GM21423 (cell line): ENCODE results near the gene BCAR1.
A peak's percentile ranks its signal among the peaks of the same experiment; 100 is the strongest.
"Not testable (repeated sequence)": the region's sequence is repeated elsewhere in the genome, so short reads cannot be mapped to it uniquely, and the experiment has no call there.

Source experiments
- ATAC-seq: cut with Tn5 transposase; IDR thresholded peaks from one replicate; pipeline ENCODE4 v1.9.1; 2021; ENCODE audit warnings: mild to moderate bottlenecking, moderate library complexity; ENCODE audit not compliant: unreplicated experiment

The BCAR1 gene

DNA sequence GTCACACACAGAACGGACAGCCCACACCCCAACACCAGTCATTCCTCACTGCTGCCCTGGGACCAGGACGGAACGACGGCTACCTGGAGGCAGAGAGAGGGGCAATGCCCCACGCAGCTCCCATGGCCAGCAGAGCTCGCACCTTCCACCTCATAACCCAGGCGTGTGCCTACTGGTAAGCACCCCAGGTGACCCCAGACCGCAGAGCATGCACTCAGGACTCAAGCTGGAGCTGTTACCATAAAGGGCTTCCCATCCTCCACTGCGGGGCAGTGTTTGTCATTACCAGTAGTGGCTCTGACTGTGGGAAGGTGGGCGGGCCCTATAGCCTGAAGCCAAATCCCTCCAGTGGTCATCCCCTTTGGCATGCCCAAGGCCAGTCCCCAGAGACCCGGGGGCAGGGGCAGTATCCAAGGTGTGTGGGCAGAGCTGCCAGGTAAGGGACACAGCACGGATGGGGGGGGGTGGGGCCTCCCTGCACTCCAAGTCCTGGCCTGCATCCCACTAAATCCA, 4.7 kb upstream of the BCAR1 start:
- no peak for ATAC-seq

DNA sequence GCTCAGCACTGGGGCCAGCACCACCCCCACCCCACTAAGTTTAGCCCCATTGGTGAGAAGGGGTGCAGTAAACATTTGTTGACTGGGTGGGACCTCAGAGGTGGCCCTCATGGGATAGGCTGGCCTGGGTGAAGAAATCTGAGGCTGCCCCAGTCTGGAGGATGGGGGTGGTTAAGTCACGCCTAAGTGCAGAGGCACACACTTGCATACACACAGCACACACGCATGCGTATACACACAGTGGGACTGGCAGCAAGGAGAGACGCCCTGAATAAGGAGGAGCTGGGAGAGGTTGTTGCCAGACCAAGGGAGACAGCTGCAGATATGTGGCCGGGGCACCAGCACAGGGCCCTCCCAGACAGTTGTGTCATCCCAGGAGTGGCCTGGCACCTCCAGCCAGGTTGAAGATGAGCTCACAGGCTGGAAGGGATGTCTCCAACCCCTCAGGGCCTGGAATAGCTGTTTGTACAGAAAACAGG, 3.0 kb upstream of the BCAR1 start:
- ATAC-seq = no peak

DNA sequence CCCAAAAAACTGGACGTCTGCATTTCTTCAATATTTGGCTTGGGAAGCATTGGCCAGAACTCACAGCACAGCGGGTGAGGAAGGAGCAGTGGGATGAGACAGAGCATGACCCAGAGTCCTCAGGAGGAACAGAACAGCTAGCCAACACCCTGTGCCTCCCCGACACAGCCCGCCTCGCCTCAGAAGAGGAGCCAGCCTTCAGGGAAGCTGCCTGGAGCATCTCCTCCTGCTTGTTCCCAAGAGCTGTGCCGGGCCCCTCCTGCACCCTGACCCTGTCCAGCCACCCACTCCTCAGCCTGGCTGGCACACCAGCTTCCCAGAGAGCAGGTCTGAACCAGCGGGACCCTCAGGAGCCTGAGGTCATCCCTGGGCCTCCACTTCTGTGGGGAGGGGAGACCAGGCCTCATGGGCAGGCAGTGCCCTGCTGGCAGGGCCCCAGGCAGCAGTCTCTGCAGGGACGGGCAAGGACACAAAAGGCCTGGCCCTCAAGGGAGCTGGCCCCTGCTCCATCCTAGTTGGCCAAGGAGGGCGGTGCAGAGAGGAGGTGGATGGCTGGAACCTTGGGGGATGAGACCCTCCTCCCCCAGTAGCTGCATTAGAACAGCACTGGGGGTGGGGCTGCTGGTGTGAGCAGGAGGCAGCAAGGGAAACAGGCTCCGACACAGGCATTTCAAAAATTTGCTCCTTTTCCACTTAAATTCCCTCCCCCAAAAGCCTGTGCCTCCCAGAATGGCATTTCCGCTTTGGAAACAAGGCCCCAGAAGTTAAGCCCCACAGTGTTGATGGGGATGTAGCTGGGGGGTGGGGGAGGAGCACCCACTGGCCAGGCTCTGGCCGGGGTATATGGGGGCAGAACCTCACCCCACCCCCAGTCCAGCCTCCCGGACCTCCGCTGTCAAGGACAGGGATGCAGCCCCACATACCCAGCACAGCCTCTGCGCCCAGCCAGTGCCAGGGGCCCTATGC, 1.8 kb upstream of the BCAR1 start:
- no peak for ATAC-seq

DNA sequence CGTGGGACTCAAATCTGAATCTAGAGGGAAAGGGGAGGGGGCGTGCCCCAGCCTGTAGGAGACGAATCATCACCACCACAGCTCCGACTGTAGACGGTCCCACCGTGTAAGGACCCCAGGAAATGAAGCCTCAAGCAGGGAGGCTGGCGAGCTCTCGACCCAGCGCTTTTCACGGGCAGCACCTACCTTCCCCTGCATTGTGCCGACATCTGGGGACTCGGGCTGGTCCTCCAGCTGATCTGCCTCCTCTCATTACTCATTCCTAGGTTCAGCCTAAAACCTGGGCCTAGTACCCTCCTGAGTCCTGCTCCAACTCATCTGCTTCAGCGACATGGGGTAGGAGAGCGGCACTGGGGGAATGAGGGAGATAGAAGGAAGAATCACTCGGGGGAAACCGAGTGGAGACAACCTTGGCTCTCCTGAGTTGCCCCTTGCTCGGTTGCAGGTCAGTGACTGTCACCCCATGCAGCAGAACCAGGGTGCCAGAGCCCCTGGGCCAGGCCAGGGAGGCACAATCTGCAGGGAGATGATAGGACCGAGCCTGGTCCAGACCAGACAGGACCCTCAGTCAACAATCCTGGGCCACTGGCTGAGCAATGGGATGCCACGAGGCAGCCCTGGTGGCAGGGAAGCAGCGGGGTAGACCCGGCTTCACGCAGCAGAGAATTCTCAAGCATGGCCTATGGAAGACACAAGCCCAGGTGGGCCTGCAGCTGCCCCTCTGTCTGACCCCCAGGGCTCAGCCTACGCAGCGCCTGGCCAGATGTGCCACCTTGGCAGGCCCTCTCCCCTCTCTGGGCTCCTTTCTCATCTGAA, 833 bp upstream of the BCAR1 start:
- ATAC-seq = no peak

DNA sequence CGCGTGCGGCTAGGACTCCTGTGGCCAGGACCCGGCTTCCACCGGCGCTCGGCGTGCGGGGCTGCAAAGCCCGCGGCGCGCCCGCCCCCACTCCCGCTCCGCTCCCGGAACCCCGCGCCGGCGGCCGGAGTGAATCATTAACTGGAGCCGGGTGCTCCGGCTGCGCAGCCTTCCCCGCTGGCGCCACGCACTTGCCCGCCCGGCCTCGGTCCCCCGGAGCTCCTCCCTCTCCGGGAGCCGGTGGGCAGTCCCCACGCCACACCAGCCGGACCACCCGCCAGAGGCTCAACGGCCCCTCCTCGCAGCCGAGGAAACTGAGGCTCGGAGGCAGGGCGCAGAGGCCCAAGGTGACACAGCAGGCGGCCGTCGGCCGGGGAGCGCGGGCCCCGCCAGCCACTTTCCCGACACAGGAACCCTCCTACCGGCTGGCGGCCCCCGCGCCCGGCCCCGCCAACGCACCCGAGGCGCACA, 580 bp downstream of the BCAR1 start:
- ATAC-seq = peak; percentile 40

DNA sequence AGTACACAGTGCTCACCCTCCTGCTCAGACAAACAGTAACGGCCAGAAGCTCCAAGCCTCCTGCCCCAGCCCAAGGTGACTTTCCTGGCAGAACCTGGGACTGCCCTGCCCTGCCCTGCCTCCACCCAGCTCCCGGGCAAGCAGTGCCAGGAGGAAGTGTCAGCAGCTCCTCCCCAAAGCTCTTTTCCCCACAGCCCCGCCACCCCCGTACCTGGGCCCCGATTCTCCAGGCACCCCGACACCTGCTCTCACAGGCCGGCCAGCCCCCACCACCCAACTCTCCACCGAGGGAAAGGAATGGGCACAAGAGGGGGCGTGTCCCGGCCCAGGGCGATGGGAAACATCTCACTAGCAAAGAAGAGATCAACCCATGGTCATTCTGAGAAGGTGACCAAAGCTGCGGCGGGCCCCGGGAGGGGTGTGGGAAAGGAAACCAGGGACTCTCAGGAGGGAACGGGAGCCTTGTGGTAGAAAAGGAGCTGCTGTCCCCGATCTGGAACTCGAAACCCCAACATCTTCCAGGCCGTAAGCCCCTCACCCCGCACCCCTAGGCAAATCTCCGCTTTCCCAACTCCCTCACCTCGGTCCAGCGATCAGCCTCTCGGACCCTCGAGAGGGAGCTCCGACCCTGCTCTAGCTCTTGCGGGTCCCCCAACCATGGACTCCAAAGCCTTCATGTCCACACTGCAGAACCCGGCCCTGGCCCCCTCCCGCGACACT, 1.2 kb downstream of the BCAR1 start:
- no peak for ATAC-seq

DNA sequence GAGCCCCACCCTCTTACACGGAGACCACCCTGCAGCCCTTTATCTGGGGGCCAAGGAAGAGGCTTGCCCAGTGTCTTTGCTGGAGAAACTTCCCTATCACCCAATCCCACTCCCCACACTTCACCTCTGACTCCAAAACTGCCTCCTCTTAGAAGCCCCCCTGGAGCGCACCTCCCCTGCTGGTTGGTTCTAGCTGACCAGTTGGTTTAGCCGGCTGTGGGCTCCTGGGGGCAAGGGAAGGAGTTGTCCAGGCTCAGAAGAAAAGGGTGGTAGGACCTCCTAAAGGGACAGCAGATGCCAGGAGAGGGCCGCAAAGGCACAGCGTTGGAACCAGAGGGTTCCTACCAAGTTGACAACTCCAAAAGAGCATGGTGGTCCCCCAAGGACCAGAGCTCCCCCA, 2.0 kb downstream of the BCAR1 start:
- ATAC-seq = no peak

DNA sequence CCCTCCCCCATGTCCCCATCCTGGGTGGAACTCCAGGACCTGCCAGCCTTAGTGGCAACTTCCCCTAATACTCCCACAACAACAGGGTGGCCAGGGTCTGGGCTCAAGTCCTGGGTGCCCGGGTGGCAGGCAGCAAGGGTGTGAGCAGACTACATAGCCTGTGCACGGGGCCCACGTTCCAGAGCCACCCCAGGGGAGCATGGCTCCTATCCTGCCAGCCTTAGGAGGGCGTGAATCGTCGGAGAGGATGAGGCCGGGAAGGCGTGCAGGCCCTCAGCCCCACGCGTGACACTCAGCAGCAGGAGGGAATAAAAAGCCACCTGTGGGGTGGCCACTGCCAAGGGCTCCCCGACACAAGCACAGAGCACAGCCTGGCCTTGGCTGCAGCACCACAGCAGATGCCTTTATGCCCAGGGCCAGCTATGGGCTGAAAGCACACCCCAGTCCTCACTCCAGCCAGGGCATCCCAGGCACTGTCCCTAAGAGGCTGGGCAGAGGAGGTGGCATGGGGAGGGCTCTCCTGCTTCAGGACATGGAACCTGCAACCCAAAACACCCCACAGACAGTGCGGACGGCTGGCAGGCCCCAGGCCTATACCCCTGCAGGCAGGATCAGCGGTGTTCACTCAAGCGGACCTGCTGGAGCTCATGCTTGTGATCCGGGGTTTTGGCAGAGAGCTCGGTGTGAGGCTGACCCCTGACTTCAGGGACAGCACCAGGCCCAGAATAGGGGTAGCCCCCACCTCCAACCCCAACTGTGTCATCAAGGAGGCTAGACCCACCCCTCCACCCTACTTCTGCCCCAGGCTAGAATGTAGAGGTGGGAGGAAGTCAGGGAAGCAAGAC, 2.7 kb downstream of the BCAR1 start:
- ATAC-seq = no peak

DNA sequence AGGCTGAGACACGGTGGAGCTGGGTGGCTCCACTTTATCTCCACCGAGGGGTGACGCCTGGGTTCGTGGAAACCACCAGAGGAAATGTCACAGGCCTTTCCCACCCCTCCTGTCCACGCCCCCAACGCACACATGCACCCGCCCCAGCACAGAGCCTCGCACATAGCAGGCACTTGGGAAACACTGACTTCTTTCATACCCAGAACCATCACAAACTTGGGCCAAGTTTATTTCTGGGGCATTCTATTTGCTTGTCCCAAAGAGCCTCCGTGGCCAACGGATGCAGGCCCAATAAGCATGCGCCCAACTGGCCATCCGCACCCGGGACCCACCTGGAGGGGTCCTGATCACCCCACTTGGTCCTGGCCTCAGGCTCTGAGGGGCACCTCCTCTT, 3.3 kb downstream of the BCAR1 start:
- no peak for ATAC-seq

DNA sequence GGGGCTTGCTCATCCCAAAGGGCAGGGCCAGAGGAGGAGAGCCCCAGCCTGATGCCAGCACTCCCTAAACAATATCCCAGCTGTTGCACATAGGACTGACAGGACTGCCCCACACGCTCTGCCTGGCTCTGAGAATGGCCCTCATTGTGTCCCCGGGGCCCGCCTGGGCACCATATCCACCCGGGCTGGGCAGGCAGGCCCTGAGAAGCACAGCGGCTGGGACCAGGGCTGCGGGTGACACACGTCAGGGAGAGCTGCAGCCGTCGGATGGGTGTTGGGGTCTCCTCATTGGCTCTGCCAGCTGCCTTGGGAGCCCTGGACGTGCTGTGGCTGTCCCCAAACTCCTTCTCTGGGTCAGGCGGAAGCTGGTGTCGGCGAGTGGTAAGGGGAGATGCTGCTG, 4.2 kb downstream of the BCAR1 start:
- ATAC-seq = no peak

DNA sequence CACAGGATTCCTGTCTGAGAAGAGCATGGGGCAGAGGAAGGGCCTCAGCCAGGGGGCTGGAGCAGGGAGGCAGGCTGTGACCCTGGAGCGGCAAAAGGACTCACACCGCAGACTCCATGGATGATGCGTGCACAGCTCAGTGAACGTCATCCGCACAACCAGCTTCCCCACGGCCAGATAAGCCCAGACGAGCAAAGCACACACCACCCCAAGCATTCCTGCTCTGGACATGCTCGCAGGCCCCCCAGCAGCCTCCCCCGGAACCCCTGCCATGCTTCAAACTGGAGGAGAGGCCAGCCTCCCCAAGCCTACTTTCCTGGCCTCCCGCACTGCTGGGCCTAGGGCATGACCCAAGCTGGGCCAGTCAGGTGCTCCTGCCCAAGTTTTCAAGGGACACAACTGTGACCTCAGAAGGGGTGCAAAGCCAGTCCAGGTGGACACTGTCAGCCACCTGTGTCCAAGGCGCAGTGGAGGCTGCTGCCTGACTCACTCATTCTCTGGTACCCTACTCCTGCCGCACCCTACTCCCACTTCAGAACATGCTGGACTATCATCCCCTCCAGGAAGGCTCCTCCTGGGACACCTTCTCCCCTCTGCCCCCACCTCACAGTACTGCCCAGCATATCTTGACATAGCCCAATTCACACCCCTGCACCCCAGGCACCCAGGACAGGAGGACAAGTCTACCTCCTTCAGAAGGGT, 4.8 kb downstream of the BCAR1 start:
- no peak for ATAC-seq

DNA sequence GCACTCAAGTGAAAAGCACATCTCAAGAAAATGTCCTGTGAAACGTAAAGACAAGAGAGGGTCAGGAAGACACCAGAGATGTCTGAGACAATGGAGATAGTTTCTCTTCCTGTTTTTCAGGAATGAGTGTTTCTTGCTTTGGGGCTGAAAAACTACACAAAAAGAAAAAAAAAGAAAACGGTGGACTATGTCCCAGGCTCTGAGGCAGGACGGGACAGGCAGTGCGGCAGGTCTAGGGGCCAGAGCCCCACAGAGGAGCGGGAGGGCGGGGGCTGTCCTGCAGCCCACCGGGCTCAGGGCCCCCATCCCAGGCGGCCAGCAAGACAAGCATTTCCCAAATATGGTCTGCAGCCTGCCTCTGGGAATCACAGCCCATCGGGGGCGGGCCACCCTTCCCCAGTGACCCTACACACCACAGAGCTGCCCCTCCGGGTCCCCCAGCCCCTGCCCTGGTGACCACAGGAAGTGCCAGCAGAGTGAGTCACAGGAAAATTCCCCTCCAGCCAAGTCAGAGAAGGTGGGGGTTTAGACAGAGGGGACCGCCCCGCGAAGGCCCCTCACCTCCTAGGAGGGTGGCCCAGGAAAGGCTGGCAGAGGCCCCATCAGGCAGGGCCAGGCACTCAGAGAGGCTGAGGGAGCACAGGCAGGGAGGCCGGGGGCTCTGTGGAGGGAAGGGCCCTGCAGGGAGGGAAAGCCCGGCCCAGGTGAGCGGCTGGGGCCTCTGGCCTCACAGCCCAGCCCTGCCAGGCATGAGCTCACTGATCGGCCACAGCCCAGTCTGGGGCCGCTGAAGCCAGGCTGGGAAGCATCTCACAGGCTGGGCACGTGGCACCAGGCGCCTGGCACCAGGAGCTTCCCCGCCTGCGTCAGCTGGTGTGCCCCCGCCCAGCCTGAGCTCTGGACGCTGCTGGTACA, 6.3 kb downstream of the BCAR1 start:
- ATAC-seq = peak; percentile 36

DNA sequence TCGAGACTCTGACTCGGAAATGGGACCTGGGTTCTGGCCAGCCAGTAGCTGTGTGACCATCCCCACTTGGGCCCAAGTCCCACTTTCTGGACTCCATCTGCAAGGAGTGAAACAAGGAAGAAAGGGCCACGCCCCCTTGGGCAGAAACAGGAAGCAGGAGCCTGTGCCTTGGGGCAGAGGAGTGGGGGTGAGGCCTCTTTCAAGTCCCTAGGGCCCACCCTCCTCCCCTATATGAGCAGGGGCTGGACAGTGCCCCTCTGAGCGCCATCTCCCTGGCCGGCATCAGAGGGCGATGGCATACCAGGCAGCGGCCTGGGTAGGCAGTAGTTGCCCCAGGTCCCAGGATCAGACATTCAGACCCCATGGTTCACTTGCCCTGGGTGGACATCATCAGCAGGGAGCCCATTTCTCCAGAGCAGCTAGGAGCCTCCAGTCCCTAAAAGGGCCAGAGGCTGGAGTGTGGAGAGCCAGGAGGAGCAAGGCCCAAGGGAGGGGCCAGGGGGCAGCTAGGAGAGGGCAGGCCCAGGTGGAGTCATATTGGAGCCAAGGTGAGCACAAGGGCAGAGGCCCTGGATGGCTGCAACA, 7.1 kb downstream of the BCAR1 start:
- no peak for ATAC-seq

DNA sequence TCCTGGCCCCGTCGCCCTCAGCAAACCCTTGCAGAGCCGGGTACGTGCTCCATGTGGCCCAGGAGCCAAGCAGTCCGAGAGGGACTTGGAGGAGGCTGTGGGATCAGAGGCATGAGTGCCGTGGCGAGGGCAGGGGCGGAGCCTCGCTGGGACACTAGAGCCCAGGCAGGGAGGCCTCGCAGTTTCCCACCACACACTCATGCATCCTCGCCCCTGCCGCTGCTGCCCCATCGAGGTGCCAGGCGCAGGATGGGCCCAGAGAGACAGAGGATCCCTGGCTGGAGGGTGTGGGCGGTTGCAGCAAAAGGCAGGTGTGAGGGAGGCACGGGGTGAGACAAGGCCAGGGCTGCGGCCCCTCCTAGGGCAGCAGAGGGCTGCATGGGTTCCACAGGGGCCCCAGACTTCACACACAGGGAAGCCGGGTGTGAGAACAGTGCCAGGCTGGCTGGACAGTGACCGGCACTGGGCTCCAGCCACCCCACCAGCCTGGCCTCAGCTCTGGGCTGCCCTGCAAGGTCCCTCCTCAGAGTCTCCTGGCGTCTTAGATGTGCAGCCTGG, 7.7 kb downstream of the BCAR1 start:
- no peak for ATAC-seq

DNA sequence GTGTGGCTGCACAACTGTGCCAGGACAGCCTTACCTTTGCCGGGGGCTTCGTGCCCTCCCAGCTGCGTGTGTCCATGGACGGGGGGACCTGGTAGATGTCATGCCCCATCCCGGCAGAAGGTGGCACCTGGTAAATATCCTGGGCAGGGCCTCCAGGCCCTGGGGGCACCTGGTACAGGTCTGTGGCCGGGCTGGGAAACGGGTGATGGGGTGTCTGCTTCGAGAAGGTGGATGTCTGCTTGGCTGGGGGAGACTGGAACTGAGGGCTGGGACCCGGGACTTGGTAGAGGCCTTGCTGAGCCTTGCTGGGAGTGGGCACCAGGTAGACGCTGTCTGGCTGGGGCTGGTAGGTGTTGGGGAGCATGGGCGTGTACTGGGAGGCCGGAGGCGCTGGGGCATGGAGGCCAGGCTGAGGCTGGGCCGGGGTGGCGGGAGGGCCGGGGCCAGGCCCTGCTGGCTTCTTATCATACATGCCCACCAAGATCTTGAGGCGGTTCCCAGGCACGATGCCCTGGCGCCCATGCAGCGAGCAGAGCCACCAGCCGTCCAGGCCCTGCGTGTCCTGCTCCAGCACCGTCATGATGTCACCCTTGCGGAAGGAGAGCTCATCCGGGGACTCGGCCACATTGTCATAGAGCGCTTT, 8.9 kb downstream of the BCAR1 start:
- not testable (repeated sequence) for ATAC-seq

DNA sequence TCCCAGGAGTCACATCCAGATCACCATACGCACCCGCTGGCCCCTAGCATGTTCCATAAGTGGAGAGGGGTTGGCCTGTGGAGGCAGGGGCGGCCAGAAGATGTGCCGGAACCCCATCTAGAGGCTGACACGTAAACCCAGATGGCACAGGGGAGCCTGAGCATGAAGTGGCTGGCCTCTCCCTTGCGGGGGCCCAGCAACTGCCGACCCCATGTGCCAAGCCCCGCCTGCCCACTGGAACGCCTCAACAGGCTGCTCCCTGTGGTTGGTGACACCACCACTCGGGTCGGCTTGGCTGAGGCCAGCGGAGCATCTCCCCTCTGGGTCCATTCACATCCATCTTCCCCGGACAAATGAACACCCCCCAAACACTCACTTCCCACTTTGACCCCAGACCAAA, 9.5 kb downstream of the BCAR1 start:
- ATAC-seq = no peak

DNA sequence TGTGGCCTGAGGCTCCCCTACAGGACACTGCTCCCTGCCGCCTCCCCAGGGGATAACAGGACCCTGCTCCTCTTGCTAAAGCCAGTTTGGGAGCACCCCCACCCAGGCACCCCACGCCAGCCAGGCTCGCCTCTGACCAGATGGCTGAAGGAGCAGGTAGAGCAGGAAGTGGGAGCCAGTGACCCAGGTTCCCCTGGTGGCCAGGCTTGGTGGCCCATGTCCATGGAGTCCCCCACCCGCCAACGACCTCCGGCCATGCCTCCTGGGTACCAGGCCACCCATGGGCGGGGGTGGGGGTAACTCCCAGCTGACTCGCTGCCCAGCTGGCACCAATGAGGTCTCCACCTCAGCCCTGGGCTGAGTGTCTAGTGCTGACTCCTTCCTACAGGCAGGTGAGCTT, 10.0 kb downstream of the BCAR1 start:
- no peak for ATAC-seq
